Activated T-cell treated with anti-CD3 and anti-CD28 coated beads, Interleukin-2, amount 50 U/mL, for 72 hours (primary cell): ENCODE measurements around the gene AMACR. TPM values are rescaled to one million over a fixed set of nuclear protein-coding genes. Genes with fewer than 3 reads are reported as not detected.

Experiments
- ATAC-seq, 2 donors: fragments of 150-1000 bp; cut with Tn5 transposase; replicated peaks in 1 of 2; 2 replicates each; pipeline ENCODE4 v1.10.0; 2021; ENCODE audit warnings: moderate library complexity in 2 of 2, mild to moderate bottlenecking in 1 of 2
- DNase-seq, 2 donors: peaks; one replicate each; pipeline ENCODE4 v3.0.0; 2021 to 2022; ENCODE audit warnings: mixed read lengths in 1 of 2
- H3K27ac Mint-ChIP-seq: one replicate; pipeline ENCODE4 v1.8.0; 2022; ENCODE audit warnings: mild to moderate bottlenecking, moderate library complexity, mixed read lengths
- H3K27me3 Mint-ChIP-seq: one replicate; pipeline ENCODE4 v1.8.0; 2022; ENCODE audit warnings: low read depth, mixed read lengths
- H3K36me3 Mint-ChIP-seq, 2 donors: one replicate each; pipeline ENCODE4 v1.8.0; 2022; ENCODE audit warnings: mixed read lengths in 2 of 2, mild to moderate bottlenecking in 1 of 2; ENCODE audit not compliant: insufficient read depth in 2 of 2
- H3K4me1 Mint-ChIP-seq: one replicate; pipeline ENCODE4 v1.8.0; 2022; ENCODE audit warnings: low read depth, mixed read lengths
- H3K4me3 Mint-ChIP-seq, 2 donors: one replicate each; pipeline ENCODE4 v1.8.0; 2022; ENCODE audit warnings: mild to moderate bottlenecking in 2 of 2, mixed read lengths in 2 of 2, moderate library complexity in 2 of 2
- H3K9me3 Mint-ChIP-seq, 2 donors: one replicate each; pipeline ENCODE4 v1.8.0; 2022; ENCODE audit warnings: mixed read lengths in 2 of 2
- total RNA-seq, 2 donors: library from RNA; stranded (reverse); gene quantifications; one replicate each; pipeline ENCODE4 v1.2.3, GENCODE V29; 2022

AMACR gene
- total RNA-seq, 2 donors from 2014 or later: 5.5 to 6.7 TPM

DNA sequence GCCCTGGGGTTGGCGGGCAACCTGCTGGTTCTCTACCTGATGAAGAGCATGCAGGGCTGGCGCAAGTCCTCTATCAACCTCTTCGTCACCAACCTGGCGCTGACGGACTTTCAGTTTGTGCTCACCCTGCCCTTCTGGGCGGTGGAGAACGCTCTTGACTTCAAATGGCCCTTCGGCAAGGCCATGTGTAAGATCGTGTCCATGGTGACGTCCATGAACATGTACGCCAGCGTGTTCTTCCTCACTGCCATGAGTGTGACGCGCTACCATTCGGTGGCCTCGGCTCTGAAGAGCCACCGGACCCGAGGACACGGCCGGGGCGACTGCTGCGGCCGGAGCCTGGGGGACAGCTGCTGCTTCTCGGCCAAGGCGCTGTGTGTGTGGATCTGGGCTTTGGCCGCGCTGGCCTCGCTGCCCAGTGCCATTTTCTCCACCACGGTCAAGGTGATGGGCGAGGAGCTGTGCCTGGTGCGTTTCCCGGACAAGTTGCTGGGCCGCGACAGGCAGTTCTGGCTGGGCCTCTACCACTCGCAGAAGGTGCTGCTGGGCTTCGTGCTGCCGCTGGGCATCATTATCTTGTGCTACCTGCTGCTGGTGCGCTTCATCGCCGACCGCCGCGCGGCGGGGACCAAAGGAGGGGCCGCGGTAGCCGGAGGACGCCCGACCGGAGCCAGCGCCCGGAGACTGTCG, 70.7 kb downstream of the AMACR start:
- Mint-ChIP-seq H3K9me3 (no peaks in the 10 kb centered on the region), H3K4me3 (no peak overlapping the region), H3K27ac (no peak overlapping the region), H3K4me1 (peaks cover 9% of the 10 kb centered on the region), H3K36me3 (no peaks in the 10 kb centered on the region), H3K27me3 (peaks cover 81% of the 10 kb centered on the region)
- ATAC-seq (no peak), DNase-seq (no peak)

DNA sequence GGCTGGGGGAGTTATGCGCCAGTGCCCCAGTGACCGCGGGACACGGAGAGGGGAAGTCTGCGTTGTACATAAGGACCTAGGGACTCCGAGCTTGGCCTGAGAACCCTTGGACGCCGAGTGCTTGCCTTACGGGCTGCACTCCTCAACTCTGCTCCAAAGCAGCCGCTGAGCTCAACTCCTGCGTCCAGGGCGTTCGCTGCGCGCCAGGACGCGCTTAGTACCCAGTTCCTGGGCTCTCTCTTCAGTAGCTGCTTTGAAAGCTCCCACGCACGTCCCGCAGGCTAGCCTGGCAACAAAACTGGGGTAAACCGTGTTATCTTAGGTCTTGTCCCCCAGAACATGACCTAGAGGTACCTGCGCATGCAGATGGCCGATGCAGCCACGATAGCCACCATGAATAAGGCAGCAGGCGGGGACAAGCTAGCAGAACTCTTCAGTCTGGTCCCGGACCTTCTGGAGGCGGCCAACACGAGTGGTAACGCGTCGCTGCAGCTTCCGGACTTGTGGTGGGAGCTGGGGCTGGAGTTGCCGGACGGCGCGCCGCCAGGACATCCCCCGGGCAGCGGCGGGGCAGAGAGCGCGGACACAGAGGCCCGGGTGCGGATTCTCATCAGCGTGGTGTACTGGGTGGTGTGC, 71.4 kb downstream of the AMACR start, which contains the start of gene RXFP3:
Gene RXFP3 (plus strand): TSS at position 6 of the 636 bp plus-strand sequence. CDS start 355 bp downstream, at position 361.
- Mint-ChIP-seq H3K27ac (no peak within 1 kb of the TSS), H3K4me1 (peaks cover 9% of the 10 kb centered on the region), H3K4me3 (peak within 1 kb of the TSS in 1 of 2 donors; percentile 47), H3K36me3 (no peaks in the 10 kb centered on the region), H3K9me3 (no peaks in the 10 kb centered on the region), H3K27me3 (peaks cover 81% of the 10 kb centered on the region)
- ATAC-seq (no peak), DNase-seq (no peak)

Other genes with a start within 250 kb of the AMACR start
- under 1 TPM in 1 of 2 donors, not detected in 1; 0.05 TPM for gene ADAMTS12, start 116.1 kb downstream of the AMACR start, total RNA-seq
- not detected for gene RXFP3, start 71.7 kb downstream of the AMACR start, total RNA-seq
- gene SLC45A2, start 23.4 kb downstream of the AMACR start, total RNA-seq: not detected
- 1 to 10 TPM; 2.8 to 5.1 TPM for gene C1QTNF3, start 35.2 kb upstream of the AMACR start, total RNA-seq